ENCODE data around the gene ATP5MC3.

- TF ChIP-seq CTCF (IDR thresholded peaks at IDR 0.05) (no peak), POLR2A (IDR thresholded peaks at IDR 0.05) (no peak)
Measured at GRCh38 chr2:175126661-175127060, 54.8 kb downstream of the ATP5MC3 start.

All from thyroid gland (tissue), 4 donors.